PFSK-1 (cell line): ENCODE data around the gene HFM1.

Experiments
- FOXP2 ChIP-seq: optimal IDR thresholded peaks from 2 replicates; pipeline ENCODE3; 2011; ENCODE audit warnings: borderline replicate concordance, control low read depth, inconsistent platforms; ENCODE audit not compliant: insufficient read depth; ENCODE audit errors: extremely low read length, extremely low read depth
- POLR2AphosphoS5 ChIP-seq: IDR thresholded peaks from 2 replicates; pipeline ENCODE4 v1.6.1; 2012; ENCODE audit warnings: low read depth, mild to moderate bottlenecking, control low read depth, low read length, moderate library complexity
- REST ChIP-seq, 2 experiments: IDR thresholded peaks; 2 replicates each; pipeline versions ENCODE4 v1.6.1 to v1.8.0; 2011 to 2012; ENCODE audit warnings: low read depth in 2 of 2, low read length in 2 of 2, control low read depth in 1 of 2, inconsistent platforms in 1 of 2, mild to moderate bottlenecking in 1 of 2, moderate library complexity in 1 of 2; ENCODE audit not compliant: insufficient read depth in 1 of 2
- SIN3A ChIP-seq: IDR thresholded peaks from 2 replicates; pipeline ENCODE4 v1.6.1; 2012; ENCODE audit warnings: mild to moderate bottlenecking, low read length, moderate library complexity, borderline replicate concordance; ENCODE audit not compliant: insufficient read depth
- TAF1 ChIP-seq: IDR thresholded peaks from 2 replicates; pipeline ENCODE4 v1.6.1; 2012; ENCODE audit warnings: low read length, control low read depth, borderline replicate concordance; ENCODE audit not compliant: insufficient read depth

- no peak for TF ChIP-seq TAF1
- no peak for TF ChIP-seq POLR2AphosphoS5
- no peak for TF ChIP-seq FOXP2
- no peak for TF ChIP-seq REST (IDR thresholded peaks at IDR 0.05; ENCODE audit: insufficient read depth in 1 of 2, low read depth in 2 of 2, low read length in 2 of 2)
- no peak for TF ChIP-seq SIN3A
Observed at GRCh38 chr1:91281782-91282181, 122.9 kb downstream of the HFM1 start.
